H9 (cell line): ENCODE measurements around the gene WDR20. TPM values are rescaled to one million over a fixed set of nuclear protein-coding genes. Genes with fewer than 3 reads are reported as not detected.
"Not testable (repeated sequence)": the region's sequence is repeated elsewhere in the genome, so short reads cannot be mapped to it uniquely, and the experiment has no call there.

Experiments used
- DNase-seq: peaks from one replicate; pipeline ENCODE4 v3.0.0-alpha.2; 2017
- H2AFZ ChIP-seq: one replicate; pipeline ENCODE4 v1.6.1; 2013; ENCODE audit warnings: mild to moderate bottlenecking, low read length, control low read depth, moderate library complexity
- H2AK5ac ChIP-seq: 2 replicates; pipeline ENCODE4 v1.6.1; 2013; ENCODE audit warnings: low read length, control low read depth, mixed read lengths; ENCODE audit not compliant: insufficient read length
- H2BK120ac ChIP-seq: one replicate; pipeline ENCODE4 v1.6.1; 2013; ENCODE audit warnings: low read depth, mild to moderate bottlenecking, low read length, control low read depth, inconsistent platforms; ENCODE audit not compliant: poor library complexity, severe bottlenecking
- H2BK12ac ChIP-seq: 2 replicates; pipeline ENCODE4 v1.6.1; 2013; ENCODE audit warnings: low read length, control low read depth, mixed read lengths, low read depth; ENCODE audit not compliant: insufficient read length
- H2BK15ac ChIP-seq: 2 replicates; pipeline ENCODE4 v1.6.1; 2013; ENCODE audit warnings: low read depth, low read length, control low read depth
- H2BK20ac ChIP-seq: one replicate; pipeline ENCODE4 v1.6.1; 2013; ENCODE audit warnings: low read depth, mild to moderate bottlenecking, low read length, control low read depth, inconsistent platforms; ENCODE audit not compliant: poor library complexity, severe bottlenecking
- H2BK5ac ChIP-seq: 2 replicates; pipeline ENCODE4 v1.6.1; 2013; ENCODE audit warnings: low read length, control low read depth, mixed read lengths; ENCODE audit not compliant: insufficient read length
- H3K14ac ChIP-seq: 2 replicates; pipeline ENCODE4 v1.6.1; 2013; ENCODE audit warnings: low read length, control low read depth; ENCODE audit not compliant: insufficient read depth
- H3K18ac ChIP-seq: 2 replicates; pipeline ENCODE4 v1.6.1; 2013; ENCODE audit warnings: low read depth, mild to moderate bottlenecking, mixed read lengths, low read length, control low read depth; ENCODE audit not compliant: insufficient read length
- H3K23ac ChIP-seq: 2 replicates; pipeline ENCODE4 v1.6.1; 2013; ENCODE audit warnings: low read length, control low read depth, mixed read lengths, low read depth; ENCODE audit not compliant: insufficient read length
- H3K23me2 ChIP-seq: 2 replicates; pipeline ENCODE4 v1.6.1; 2013; ENCODE audit warnings: low read depth, mild to moderate bottlenecking, mixed read lengths, low read length, control low read depth; ENCODE audit not compliant: insufficient read length, poor library complexity, severe bottlenecking
- H3K27ac ChIP-seq: 2 replicates; pipeline ENCODE4 v1.5.1; 2013; ENCODE audit warnings: low read length, control low read depth, mixed read lengths, low read depth; ENCODE audit not compliant: insufficient read length
- H3K27me3 ChIP-seq: 2 replicates; pipeline ENCODE4 v1.6.1; 2013; ENCODE audit warnings: low read length, control low read depth, inconsistent platforms; ENCODE audit not compliant: insufficient read depth
- H3K4ac ChIP-seq: 2 replicates; pipeline ENCODE4 v1.6.1; 2013; ENCODE audit warnings: low read depth, mild to moderate bottlenecking, control low read depth, inconsistent platforms, low read length, moderate library complexity
- H3K4me1 ChIP-seq: 2 replicates; pipeline ENCODE4 v1.6.1; 2013; ENCODE audit warnings: low read length, control low read depth, inconsistent platforms; ENCODE audit not compliant: insufficient read depth
- H3K4me2 ChIP-seq: 2 replicates; pipeline ENCODE4 v1.6.1; 2013; ENCODE audit warnings: low read length, control low read depth, mixed read lengths; ENCODE audit not compliant: insufficient read length, insufficient read depth
- H3K56ac ChIP-seq: 2 replicates; pipeline ENCODE4 v1.6.1; 2013; ENCODE audit warnings: low read depth, mild to moderate bottlenecking, mixed read lengths, low read length, control low read depth; ENCODE audit not compliant: insufficient read length
- H3K79me1 ChIP-seq: 2 replicates; pipeline ENCODE4 v1.6.1; 2013; ENCODE audit warnings: low read depth, mild to moderate bottlenecking, moderate library complexity, low read length, control low read depth, inconsistent platforms; ENCODE audit not compliant: insufficient read depth, poor library complexity, severe bottlenecking
- H3K79me2 ChIP-seq: 2 replicates; pipeline ENCODE4 v1.6.1; 2013; ENCODE audit warnings: low read length, control low read depth, inconsistent platforms; ENCODE audit not compliant: insufficient read depth
- H3K9ac ChIP-seq: 2 replicates; pipeline ENCODE4 v1.6.1; 2013; ENCODE audit warnings: low read length, control low read depth, mixed read lengths; ENCODE audit not compliant: insufficient read length; ENCODE audit errors: extremely low read depth
- H3K9me3 ChIP-seq: one replicate; pipeline ENCODE4 v1.6.1; 2013; ENCODE audit warnings: low read depth, low read length, inconsistent platforms; ENCODE audit not compliant: control insufficient read depth
- H3T11ph ChIP-seq: one replicate; pipeline ENCODE4 v1.6.1; 2013; ENCODE audit warnings: mild to moderate bottlenecking, low read length, control low read depth, inconsistent platforms
- H4K20me1 ChIP-seq: one replicate; pipeline ENCODE4 v1.6.1; 2013; ENCODE audit not compliant: control insufficient read depth, insufficient read length, insufficient read depth
- H4K5ac ChIP-seq: 2 replicates; pipeline ENCODE4 v1.6.1; 2013; ENCODE audit warnings: low read depth, mild to moderate bottlenecking, mixed read lengths, low read length, control low read depth; ENCODE audit not compliant: insufficient read length
- H4K8ac ChIP-seq: replicated peaks from 2 replicates; pipeline ENCODE4 v1.6.1; 2013; ENCODE audit warnings: low read length, control low read depth, mixed read lengths, low read depth; ENCODE audit not compliant: insufficient read length
- H4K91ac ChIP-seq: 2 replicates; pipeline ENCODE4 v1.6.1; 2013; ENCODE audit warnings: low read depth, mild to moderate bottlenecking, moderate library complexity, mixed read lengths, low read length, control low read depth; ENCODE audit not compliant: insufficient read length
- H3K27ac Mint-ChIP-seq, 3 experiments: 2 replicates in 2 of 3; 3 replicates in 1 of 3; pipeline ENCODE4 v1.8.0; 2020 to 2021; ENCODE audit warnings: mixed read lengths in 3 of 3, mild to moderate bottlenecking in 1 of 3, moderate library complexity in 1 of 3
- H3K27me3 Mint-ChIP-seq: 2 replicates; pipeline ENCODE4 v1.8.0; 2021; ENCODE audit warnings: low read depth, mild to moderate bottlenecking, moderate library complexity, mixed read lengths
- H3K36me3 Mint-ChIP-seq, 3 experiments: 2 replicates in 2 of 3; 3 replicates in 1 of 3; pipeline ENCODE4 v1.8.0; 2020 to 2021; ENCODE audit warnings: low read depth in 3 of 3, mixed read lengths in 3 of 3; ENCODE audit not compliant: insufficient read depth in 1 of 3
- H3K4me1 Mint-ChIP-seq, 2 experiments: 2 replicates each; pipeline ENCODE4 v1.8.0; 2020; ENCODE audit warnings: mixed read lengths in 2 of 2
- H3K4me3 Mint-ChIP-seq, 2 experiments: 2 replicates in 1 of 2; 3 replicates in 1 of 2; pipeline ENCODE4 v1.8.0; 2020 to 2021; ENCODE audit warnings: mild to moderate bottlenecking in 2 of 2, mixed read lengths in 2 of 2, moderate library complexity in 1 of 2
- H3K9me3 Mint-ChIP-seq, 2 experiments: 2 replicates in 1 of 2; 3 replicates in 1 of 2; pipeline ENCODE4 v1.8.0; 2020; ENCODE audit warnings: mild to moderate bottlenecking in 2 of 2, mixed read lengths in 2 of 2, moderate library complexity in 1 of 2
- WGBS: extraction: QIAGEN DNeasy Blood & Tissue Kit; methylation state at CpG from one replicate; pipeline ENCODE4 v1.1.7; 2013; ENCODE audit warnings: missing lambda C conversion rate, low lambda C conversion rate, mixed read lengths; ENCODE audit not compliant: insufficient read length; ENCODE audit errors: extremely low coverage; 5-methylcytosine and 5-hydroxymethylcytosine counted together
- total RNA-seq: library from RNA; stranded (reverse); gene quantifications from 2 replicates; pipeline ENCODE4 v1.2.1, GENCODE V29; 2021
- TF ChIP-seq, protein P1 (sequence below): fragments of 200-600 bp; sonication (generic); conservative IDR thresholded peaks from 3 replicates; pipeline ENCODE4 v1.8.0; 2021; ENCODE audit warnings: antibody characterized with exemption, mild to moderate bottlenecking

Gene WDR20
- total RNA-seq, 1 experiment from 2014 or later: 31.6 TPM

DNA sequence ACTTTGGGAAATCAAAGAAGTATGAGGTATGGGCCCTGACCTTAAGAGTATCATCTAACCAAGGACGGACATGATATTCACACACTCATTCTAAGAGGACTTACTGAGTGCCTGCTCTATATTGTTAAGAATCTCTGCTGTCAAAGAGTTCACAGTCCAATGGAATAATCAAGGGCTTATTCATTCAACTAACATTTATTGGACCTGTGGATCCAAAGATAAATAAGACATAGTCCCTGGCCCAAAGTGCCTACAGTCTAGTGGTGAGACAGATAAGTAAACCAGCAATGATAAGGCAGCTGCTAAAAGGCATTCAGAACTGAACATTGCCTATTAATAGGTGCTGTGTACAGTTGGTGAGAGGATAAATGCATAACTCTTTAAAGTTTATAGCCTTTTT, 11.0 kb downstream of the WDR20 start:
- no peak overlapping the region for H3K56ac ChIP-seq
- H3K4me1 ChIP-seq: no peaks in the 10 kb centered on the region; the same call in 1 of the 2 replicates
- no peak overlapping the region for H4K91ac ChIP-seq
- Mint-ChIP-seq H3K9me3 (no peaks in the 10 kb centered on the region; a peak in 1 of 5 replicates), H3K4me3 (no peak overlapping the region), H3K27me3 (no peaks in the 10 kb centered on the region), H3K4me1 (peaks cover 25 to 28% of the 10 kb centered on the region in 2 experiments), H3K27ac (no peak overlapping the region), H3K36me3 (peaks cover 10 to 21% (median 17%) of the 10 kb centered on the region in 3 experiments)
- no peak overlapping the region for H2BK20ac ChIP-seq
- no peak overlapping the region for H3K9ac ChIP-seq
- H3K27ac ChIP-seq: no peak overlapping the region
- H3K14ac ChIP-seq: no peak overlapping the region
- no peak overlapping the region for H3K23ac ChIP-seq
- TF ChIP-seq, protein P1, sequence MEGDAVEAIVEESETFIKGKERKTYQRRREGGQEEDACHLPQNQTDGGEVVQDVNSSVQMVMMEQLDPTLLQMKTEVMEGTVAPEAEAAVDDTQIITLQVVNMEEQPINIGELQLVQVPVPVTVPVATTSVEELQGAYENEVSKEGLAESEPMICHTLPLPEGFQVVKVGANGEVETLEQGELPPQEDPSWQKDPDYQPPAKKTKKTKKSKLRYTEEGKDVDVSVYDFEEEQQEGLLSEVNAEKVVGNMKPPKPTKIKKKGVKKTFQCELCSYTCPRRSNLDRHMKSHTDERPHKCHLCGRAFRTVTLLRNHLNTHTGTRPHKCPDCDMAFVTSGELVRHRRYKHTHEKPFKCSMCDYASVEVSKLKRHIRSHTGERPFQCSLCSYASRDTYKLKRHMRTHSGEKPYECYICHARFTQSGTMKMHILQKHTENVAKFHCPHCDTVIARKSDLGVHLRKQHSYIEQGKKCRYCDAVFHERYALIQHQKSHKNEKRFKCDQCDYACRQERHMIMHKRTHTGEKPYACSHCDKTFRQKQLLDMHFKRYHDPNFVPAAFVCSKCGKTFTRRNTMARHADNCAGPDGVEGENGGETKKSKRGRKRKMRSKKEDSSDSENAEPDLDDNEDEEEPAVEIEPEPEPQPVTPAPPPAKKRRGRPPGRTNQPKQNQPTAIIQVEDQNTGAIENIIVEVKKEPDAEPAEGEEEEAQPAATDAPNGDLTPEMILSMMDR: no peak
- no peak overlapping the region for H4K8ac ChIP-seq
- DNase-seq: no peak
- H2AK5ac ChIP-seq: no peak overlapping the region
- no CpG with 5 or more reads among the region's 1 CpG for WGBS
- H3T11ph ChIP-seq: no peak overlapping the region
- no peak overlapping the region for H2BK120ac ChIP-seq
- no peaks in the 10 kb centered on the region for H4K20me1 ChIP-seq
- H2BK12ac ChIP-seq: no peak overlapping the region
- H3K9me3 ChIP-seq: no peaks in the 10 kb centered on the region
- no peak overlapping the region for H3K4me2 ChIP-seq
- H4K5ac ChIP-seq: no peak overlapping the region
- H3K18ac ChIP-seq: no peak overlapping the region
- peaks cover 8% of the 10 kb centered on the region; the same call in 1 of the 2 replicates for H3K79me2 ChIP-seq
- no peaks in the 10 kb centered on the region for H3K23me2 ChIP-seq
- no peak overlapping the region for H2BK15ac ChIP-seq
- no peak overlapping the region for H2AFZ ChIP-seq
- H3K27me3 ChIP-seq: no peaks in the 10 kb centered on the region
- no peak overlapping the region for H3K4ac ChIP-seq
- H3K79me1 ChIP-seq: peaks cover 10% of the 10 kb centered on the region
- no peak overlapping the region for H2BK5ac ChIP-seq

DNA sequence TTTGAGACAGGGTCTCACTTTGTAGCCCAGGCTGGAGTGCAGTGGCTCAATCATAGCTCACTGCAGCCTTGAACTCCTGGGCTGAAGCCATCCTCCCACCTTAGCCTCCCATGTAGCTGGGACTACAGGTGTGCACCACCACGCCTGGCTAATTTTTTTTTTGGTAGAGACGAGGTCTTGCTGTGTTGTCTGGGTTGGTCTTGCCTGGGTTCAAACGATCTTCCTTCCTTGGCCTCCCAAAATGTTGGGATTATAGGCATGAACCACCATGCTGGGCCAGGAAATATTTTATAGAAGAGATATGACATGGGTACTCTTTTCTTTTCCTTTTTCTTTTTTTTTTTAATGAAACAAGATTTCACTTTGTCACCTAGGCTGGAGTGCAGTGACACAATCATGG, 11.7 kb downstream of the WDR20 start:
- not testable (repeated sequence) for H3K27me3 Mint-ChIP-seq, H4K20me1 ChIP-seq

More for the DNA sequence above, 11.7 kb downstream of the WDR20 start:
- not testable (repeated sequence) for H2BK5ac ChIP-seq, DNase-seq, H4K91ac ChIP-seq, H3K9ac ChIP-seq, H3K4me3 Mint-ChIP-seq, H3K9me3 ChIP-seq, H3K79me2 ChIP-seq, H2BK12ac ChIP-seq, H3K23ac ChIP-seq, H3K4me1 ChIP-seq, H2BK15ac ChIP-seq, H3K4me2 ChIP-seq, H3K27ac Mint-ChIP-seq, H2AFZ ChIP-seq, H4K8ac ChIP-seq, H3K4ac ChIP-seq, H4K5ac ChIP-seq, H2AK5ac ChIP-seq, H3K14ac ChIP-seq, H3K79me1 ChIP-seq, H3K23me2 ChIP-seq, H3K27me3 ChIP-seq, H3K56ac ChIP-seq, H3K27ac ChIP-seq, H3K18ac ChIP-seq, H2BK120ac ChIP-seq, H3T11ph ChIP-seq, H3K9me3 Mint-ChIP-seq, H2BK20ac ChIP-seq
- peaks cover 10 to 21% (median 17%) of the 10 kb centered on the region in 3 experiments for H3K36me3 Mint-ChIP-seq
- WGBS: no CpG with 5 or more reads among the region's 3 CpGs
- H3K4me1 Mint-ChIP-seq: peaks cover 28 to 29% of the 10 kb centered on the region in 2 experiments
